IPS DF 6.9 (cell line): ENCODE measurements around the gene SKAP1.
A peak's percentile ranks its signal among the peaks of the same experiment; 100 is the strongest.

Experiments
- DNase-seq: peaks from one replicate; pipeline ENCODE4 v3.0.0-alpha.2; 2013; ENCODE audit warnings: low read depth, low spot score
- H3K27ac ChIP-seq: one replicate; pipeline ENCODE4 v1.5.1; 2013; ENCODE audit warnings: low read length, control low read depth
- H3K27me3 ChIP-seq: 2 replicates; pipeline ENCODE4 v1.6.1; 2013; ENCODE audit warnings: mild to moderate bottlenecking, low read length; ENCODE audit not compliant: control insufficient read depth, insufficient read depth
- H3K36me3 ChIP-seq: 2 replicates; pipeline ENCODE4 v1.6.1; 2013; ENCODE audit warnings: low read length; ENCODE audit not compliant: control insufficient read depth, insufficient read depth
- H3K4me1 ChIP-seq: 2 replicates; pipeline ENCODE4 v1.6.1; 2013; ENCODE audit warnings: low read length; ENCODE audit not compliant: control insufficient read depth, insufficient read depth
- H3K4me3 ChIP-seq: 2 replicates; pipeline ENCODE4 v1.5.1; 2013; ENCODE audit warnings: mild to moderate bottlenecking, low read length
- H3K9me3 ChIP-seq: 2 replicates; pipeline ENCODE4 v1.6.1; 2013; ENCODE audit warnings: low read length, inconsistent platforms; ENCODE audit not compliant: control insufficient read depth, insufficient read depth
- WGBS: extraction: QIAGEN DNeasy Blood & Tissue Kit; methylation state at CpG from one replicate; pipeline ENCODE4 v1.1.7; 2013; ENCODE audit warnings: mixed read lengths, missing lambda C conversion rate; ENCODE audit not compliant: insufficient read length, insufficient coverage; 5-methylcytosine and 5-hydroxymethylcytosine counted together

Gene SKAP1

GRCh38 chr17:48110761-48111160 lies 319.3 kb downstream of the SKAP1 start:
- Histone ChIP-seq H3K9me3 (no peaks in the 10 kb centered on the region), H3K27me3 (no peaks in the 10 kb centered on the region), H3K4me1 (no peaks in the 10 kb centered on the region), H3K4me3 (no peak overlapping the region), H3K27ac (no peak overlapping the region), H3K36me3 (0 out of 2 replicates have a peak, but pooled peaks cover 4% of the 10 kb centered on the region)
- no CpG with 5 or more reads among the region's 9 CpGs for WGBS
- DNase-seq, result no peak

- H3K4me3 ChIP-seq, result peak within 1 kb of the TSS; percentile 55
- no CpG with 5 or more reads among the region's 64 CpGs for WGBS
- H3K9me3 ChIP-seq, result no peaks in the 10 kb centered on the region
- H3K27me3 ChIP-seq, result no peaks in the 10 kb centered on the region
- H3K36me3 ChIP-seq, result no peaks in the 10 kb centered on the region
- no peaks in the 10 kb centered on the region for H3K4me1 ChIP-seq
- H3K27ac ChIP-seq, result no peak within 1 kb of the TSS
- peak; percentile 79 for DNase-seq
Observed at GRCh38 chr17:48107137-48108055, 322.6 kb downstream of the SKAP1 start, which contains the start of gene SNX11. TSS of gene SNX11 (plus strand) at chr17:48107766. CDS start at chr17:48112044, 4,278 bp downstream.

- Histone ChIP-seq H3K27ac (no peak overlapping the region), H3K4me1 (no peaks in the 10 kb centered on the region), H3K27me3 (no peaks in the 10 kb centered on the region), H3K36me3 (no peaks in the 10 kb centered on the region), H3K4me3 (peak overlapping the region; percentile 55; the same call in 1 of the 2 replicates), H3K9me3 (no peaks in the 10 kb centered on the region)
- no CpG with 5 or more reads among the region's 13 CpGs for WGBS
- DNase-seq, result no peak
Observed at GRCh38 chr17:48106802-48107136, 323.2 kb downstream of the SKAP1 start.

GRCh38 chr17:48104440-48104839 lies 325.6 kb downstream of the SKAP1 start:
- DNase-seq, result no peak
- H3K4me3 ChIP-seq, result no peak overlapping the region
- H3K27ac ChIP-seq, result no peak overlapping the region
- no CpG with 5 or more reads among the region's 7 CpGs for WGBS
- H3K36me3 ChIP-seq, result no peaks in the 10 kb centered on the region
- H3K9me3 ChIP-seq, result no peaks in the 10 kb centered on the region
- no peaks in the 10 kb centered on the region for H3K4me1 ChIP-seq
- no peaks in the 10 kb centered on the region for H3K27me3 ChIP-seq

GRCh38 chr17:48102798-48103715 lies 327.0 kb downstream of the SKAP1 start:
- Histone ChIP-seq H3K9me3 (no peaks in the 10 kb centered on the region), H3K36me3 (no peaks in the 10 kb centered on the region), H3K27me3 (no peaks in the 10 kb centered on the region), H3K27ac (no peak overlapping the region), H3K4me1 (no peaks in the 10 kb centered on the region), H3K4me3 (no peak overlapping the region)
- no CpG with 5 or more reads among the region's 14 CpGs for WGBS
- no peak for DNase-seq

- no peaks in the 10 kb centered on the region for H3K4me1 ChIP-seq
- no peaks in the 10 kb centered on the region for H3K9me3 ChIP-seq
- no peak overlapping the region for H3K4me3 ChIP-seq
- no CpG with 5 or more reads among the region's 19 CpGs for WGBS
- H3K27ac ChIP-seq, result no peak overlapping the region
- DNase-seq, result no peak
- H3K27me3 ChIP-seq, result no peaks in the 10 kb centered on the region
- H3K36me3 ChIP-seq, result no peaks in the 10 kb centered on the region
Observed at GRCh38 chr17:48102043-48102750, 327.8 kb downstream of the SKAP1 start.

GRCh38 chr17:48101012-48101720 lies 328.8 kb downstream of the SKAP1 start, which contains the start of gene CBX1:
TSS of gene CBX1 (minus strand) at chr17:48101478. CDS start at chr17:48077004, 24,474 bp downstream.
- DNase-seq, result peak; percentile 91
- Histone ChIP-seq H3K9me3 (no peaks in the 10 kb centered on the region), H3K27ac (no peak within 1 kb of the TSS), H3K27me3 (no peaks in the 10 kb centered on the region), H3K4me1 (no peaks in the 10 kb centered on the region), H3K4me3 (peak within 1 kb of the TSS; percentile 82), H3K36me3 (no peaks in the 10 kb centered on the region)
- WGBS, result no CpG with 5 or more reads among the region's 79 CpGs

GRCh38 chr17:48100591-48101011 lies 329.4 kb downstream of the SKAP1 start:
- no peak overlapping the region for H3K27ac ChIP-seq
- no peaks in the 10 kb centered on the region for H3K4me1 ChIP-seq
- peak; percentile 58 for DNase-seq
- H3K36me3 ChIP-seq, result no peaks in the 10 kb centered on the region
- peak overlapping the region; percentile 82 for H3K4me3 ChIP-seq
- no CpG with 5 or more reads among the region's 23 CpGs for WGBS
- no peaks in the 10 kb centered on the region for H3K9me3 ChIP-seq
- no peaks in the 10 kb centered on the region for H3K27me3 ChIP-seq

GRCh38 chr17:48100160-48100559 lies 329.9 kb downstream of the SKAP1 start:
- peak overlapping the region; percentile 82; the same call in 1 of the 2 replicates for H3K4me3 ChIP-seq
- no peaks in the 10 kb centered on the region for H3K4me1 ChIP-seq
- 100% methylated on average over 7 of the region's 10 CpGs for WGBS
- DNase-seq, result no peak
- no peaks in the 10 kb centered on the region for H3K27me3 ChIP-seq
- H3K9me3 ChIP-seq, result no peaks in the 10 kb centered on the region
- H3K36me3 ChIP-seq, result no peaks in the 10 kb centered on the region
- no peak overlapping the region for H3K27ac ChIP-seq
